K562 (cell line): ENCODE measurements around the gene BOLA3. TPM values are rescaled to one million over a fixed set of nuclear protein-coding genes. Genes with fewer than 3 reads are reported as not detected.
A peak's percentile ranks its signal among the peaks of the same experiment; 100 is the strongest.

ENCODE experiments used
- BHLHE40 ChIP-seq: IDR thresholded peaks from 2 replicates; pipeline ENCODE4 v1.6.1; 2011; ENCODE audit warnings: low read length, improper control_type of control experiment
- CAMTA2 ChIP-seq: fragments of 250-450 bp; sonication (Bioruptor Pico); conservative IDR thresholded peaks from 2 replicates; pipeline ENCODE4 v1.5.1; 2022
- CREB3L1 ChIP-seq: fragments of 450-650 bp; IDR thresholded peaks from 2 replicates; pipeline ENCODE4 v1.6.1; 2014; ENCODE audit warnings: low read depth, mild to moderate bottlenecking, moderate library complexity, borderline replicate concordance
- DACH1 ChIP-seq: fragments of 450-650 bp; IDR thresholded peaks from 2 replicates; pipeline ENCODE4 v1.6.1; 2018; ENCODE audit not compliant: partially characterized antibody
- E2F3 ChIP-seq: fragments of 250-450 bp; sonication (Bioruptor Pico); IDR thresholded peaks from 2 replicates; pipeline ENCODE4 v1.4.0; 2020; ENCODE audit warnings: mild to moderate bottlenecking
- ETV5 ChIP-seq: sonication (generic); formaldehyde crosslinking; IDR thresholded peaks from 2 replicates; pipeline ENCODE4 v1.4.0; 2020; ENCODE audit warnings: low read depth, mild to moderate bottlenecking, missing genetic modification reagents
- FOXA1 ChIP-seq: fragments of 450-650 bp; IDR thresholded peaks from 2 replicates; pipeline ENCODE4 v1.6.1; 2016; ENCODE audit warnings: mild to moderate bottlenecking, borderline replicate concordance
- FOXK1 ChIP-seq: sonication (generic); formaldehyde crosslinking; IDR thresholded peaks from 2 replicates; pipeline ENCODE4 v1.8.0; 2022; ENCODE audit warnings: missing genetic modification reagents, mild to moderate bottlenecking, borderline replicate concordance
- FOXP1 ChIP-seq: sonication (generic); formaldehyde crosslinking; IDR thresholded peaks from 2 replicates; pipeline ENCODE4 v1.8.0; 2022; ENCODE audit warnings: mild to moderate bottlenecking, missing genetic modification reagents
- KLF1 ChIP-seq: fragments of 450-650 bp; IDR thresholded peaks from 2 replicates; pipeline ENCODE4 v1.6.1; 2016; ENCODE audit warnings: missing genetic modification characterization, missing compliant biosample characterization
- MCM2 ChIP-seq: fragments of 450-650 bp; IDR thresholded peaks from 2 replicates; pipeline ENCODE4 v1.6.1; 2017; ENCODE audit warnings: low read depth, mild to moderate bottlenecking
- NCOR1 ChIP-seq: fragments of 450-650 bp; IDR thresholded peaks from 2 replicates; pipeline ENCODE4 v1.6.1; 2016; ENCODE audit warnings: mild to moderate bottlenecking, moderate library complexity
- PURB ChIP-seq: sonication (generic); formaldehyde crosslinking; IDR thresholded peaks from 2 replicates; pipeline ENCODE4 v1.9.0; 2021; ENCODE audit warnings: low read depth, mild to moderate bottlenecking, missing genetic modification reagents
- RB1 ChIP-seq: fragments of 450-650 bp; IDR thresholded peaks from 2 replicates; pipeline ENCODE4 v1.6.1; 2017; ENCODE audit warnings: low read depth, mild to moderate bottlenecking
- SIN3B ChIP-seq: fragments of 450-650 bp; IDR thresholded peaks from 2 replicates; pipeline ENCODE4 v1.6.1; 2017; ENCODE audit warnings: low read depth, mild to moderate bottlenecking, moderate library complexity
- SMAD1 ChIP-seq: fragments of 150-350 bp; IDR thresholded peaks from 2 replicates; pipeline ENCODE4 v1.6.1; 2014; ENCODE audit warnings: low read length, low read depth; ENCODE audit not compliant: partially characterized antibody
- ZBTB33 ChIP-seq: sonication (generic); formaldehyde crosslinking; IDR thresholded peaks from 2 replicates; pipeline ENCODE4 v1.8.1; 2023; ENCODE audit warnings: mild to moderate bottlenecking, missing genetic modification reagents
- polyA plus RNA-seq, 8 experiments: library from polyadenylated mRNA; depleted of rRNA in 4 of 8; stranded (reverse) in 5 of 8; unstranded in 3 of 8; fragments of >200 nt; fragmentation: Nextera tagmentation in 2 of 8; fragmentation: Illumina TruSeq in 1 of 8; extraction: Ambion mirVana in 2 of 8; extraction: Trizol in 1 of 8; gene quantifications; 2 replicates each; pipeline versions ENCODE4 v1.2.1 to v1.2.3, GENCODE V29; 2011 to 2014; ENCODE audit warnings: inconsistent platforms in 1 of 8, missing spikeins in 1 of 8
- total RNA-seq, 7 experiments: library from RNA; depleted of rRNA in 6 of 7; stranded (reverse); fragments of >200 nt in 6 of 7; fragmentation: Illumina TruSeq in 2 of 7; extraction: Trizol in 2 of 7; gene quantifications; 2 replicates each; pipeline versions ENCODE4 v1.2.1 to v1.2.3, GENCODE V29; 2011 to 2021; ENCODE audit warnings: low replicate concordance in 1 of 7

Gene BOLA3
- total and polyA plus RNA-seq, 9 of the 15 experiments (the other 6 are each of a cell fraction or from before 2014, with no cell fraction given) = 149 to 619 (median 255) TPM

GRCh38 chr2:74119912-74120825, 27.5 kb downstream of the BOLA3 start (continued):
- TF ChIP-seq ZBTB33 (CRISPR knock-in tag) = no peak; the same call in 1 of the 2 replicates
- TF ChIP-seq RB1 = peak; percentile 92; the same call in 1 of the 2 replicates
- peak; percentile 81; the same call in 1 of the 2 replicates for TF ChIP-seq E2F3 (CRISPR knock-in tag)
- TF ChIP-seq BHLHE40 = no peak
- 0 out of 2 replicates have a peak, but pooled peaks have one; percentile 43 for TF ChIP-seq CAMTA2 (CRISPR knock-in tag)
- TF ChIP-seq SIN3B = peak; percentile 99
- no peak for TF ChIP-seq FOXP1 (CRISPR knock-in tag)
- no peak for TF ChIP-seq MCM2
- peak; percentile 11; the same call in 1 of the 2 replicates for TF ChIP-seq NCOR1
- TF ChIP-seq FOXA1 = no peak
- TF ChIP-seq PURB (CRISPR knock-in tag) = no peak
- no peak for TF ChIP-seq DACH1
- peak; percentile 90 for TF ChIP-seq CREB3L1
- no peak for TF ChIP-seq SMAD1
- peak; percentile 96 for TF ChIP-seq KLF1 (tag)
- peak; percentile 96 for TF ChIP-seq ETV5 (CRISPR knock-in tag)
- TF ChIP-seq FOXK1 (CRISPR knock-in tag) = no peak
